HG02642 (cell line): ENCODE results near the gene TMEM37.
A peak's percentile ranks its signal among the peaks of the same experiment; 100 is the strongest.
"Not testable (repeated sequence)": the region's sequence is repeated elsewhere in the genome, so short reads cannot be mapped to it uniquely, and the experiment has no call there.

ENCODE experiments used
- ATAC-seq: cut with Tn5 transposase; IDR thresholded peaks from one replicate; pipeline ENCODE4 v1.9.1; 2021; ENCODE audit warnings: mild to moderate bottlenecking; ENCODE audit not compliant: unreplicated experiment, poor library complexity

Gene TMEM37

GRCh38 chr2:119431155-119431975 lies at the start of gene TMEM37:
Gene TMEM37 (plus strand): TSS chr2:119431854. CDS start chr2:119431904, 50 bp downstream.
- peak; percentile 77 for ATAC-seq

GRCh38 chr2:119383410-119384140 lies 48.1 kb upstream of the TMEM37 start:
- ATAC-seq: no peak

GRCh38 chr2:119384971-119385370 lies 46.7 kb upstream of the TMEM37 start:
- no peak for ATAC-seq

- ATAC-seq: no peak
Measured at GRCh38 chr2:119385466-119385865, 46.2 kb upstream of the TMEM37 start.

GRCh38 chr2:119387381-119388129 lies 44.1 kb upstream of the TMEM37 start:
- ATAC-seq: peak; percentile 79

- ATAC-seq: no peak
Measured at GRCh38 chr2:119389615-119390306, 41.9 kb upstream of the TMEM37 start.

GRCh38 chr2:119393971-119394748 lies 37.5 kb upstream of the TMEM37 start:
- ATAC-seq: no peak

- no peak for ATAC-seq
Measured at GRCh38 chr2:119397196-119397595, 34.5 kb upstream of the TMEM37 start.

GRCh38 chr2:119402106-119402505 lies 29.5 kb upstream of the TMEM37 start:
- no peak for ATAC-seq

- no peak for ATAC-seq
Measured at GRCh38 chr2:119402645-119403560, 28.8 kb upstream of the TMEM37 start.

- not testable (repeated sequence) for ATAC-seq
Measured at GRCh38 chr2:119403618-119404017, 28.0 kb upstream of the TMEM37 start.

- ATAC-seq: no peak
Measured at GRCh38 chr2:119405151-119405550, 26.5 kb upstream of the TMEM37 start.

GRCh38 chr2:119407430-119408220 lies 24.0 kb upstream of the TMEM37 start:
- no peak for ATAC-seq

GRCh38 chr2:119408221-119408619 lies 23.4 kb upstream of the TMEM37 start:
- no peak for ATAC-seq

- no peak for ATAC-seq
Measured at GRCh38 chr2:119409506-119409905, 22.1 kb upstream of the TMEM37 start.

- no peak for ATAC-seq
Measured at GRCh38 chr2:119414894-119415293, 16.8 kb upstream of the TMEM37 start.

- no peak for ATAC-seq
Measured at GRCh38 chr2:119415630-119416029, 16.0 kb upstream of the TMEM37 start.
